Measurements from ENCODE around the gene PDE4D.

PDE4D gene

DNA sequence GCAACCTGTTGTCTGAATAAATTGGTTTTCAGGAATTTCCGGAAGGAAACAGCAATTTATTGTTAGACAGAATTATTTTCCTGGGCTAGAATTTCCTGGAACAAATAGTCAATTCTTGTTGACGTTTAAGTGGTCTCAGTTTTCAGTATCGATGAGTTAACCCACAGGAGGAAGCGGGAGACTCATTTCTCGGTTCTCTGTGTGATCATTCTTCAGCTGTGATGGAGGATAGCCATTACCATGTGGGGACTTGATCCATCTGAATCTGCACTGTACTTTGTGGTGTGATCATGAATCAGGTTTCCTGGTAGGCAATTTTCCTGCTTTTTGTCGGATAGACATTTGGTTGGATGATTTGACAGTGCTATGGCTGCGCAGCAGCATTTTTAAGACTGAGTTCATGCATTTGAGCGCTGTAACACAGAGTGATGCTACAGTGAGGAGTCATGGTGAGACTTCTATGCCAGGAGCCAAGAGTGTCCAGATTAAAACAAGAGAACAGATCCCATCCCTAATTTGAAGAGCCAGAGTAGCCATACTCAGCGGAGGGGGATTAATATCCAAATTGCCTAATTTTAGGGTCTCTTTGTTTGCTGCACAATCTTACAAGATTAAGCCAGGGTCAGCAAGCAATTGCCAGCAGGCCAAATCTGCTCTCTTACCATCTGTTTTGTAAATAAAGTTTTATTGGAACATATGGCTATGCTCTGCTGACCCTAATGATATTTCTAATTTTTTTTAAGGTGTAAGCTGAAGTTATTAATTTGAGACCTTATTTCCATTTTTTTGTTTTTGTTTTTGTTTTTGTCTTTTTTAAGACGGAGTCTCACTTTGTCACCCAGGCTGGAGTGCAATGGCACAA lies 954.7 kb downstream of the PDE4D start:
- TF ChIP-seq SNAI2 (CRISPR knock-in tag; IDR thresholded peaks at IDR 0.05), result no peak
- TF ChIP-seq ZNF565 (CRISPR knock-in tag; conservative IDR thresholded peaks at IDR 0.05; ENCODE audit: low read depth), result no peak
- TF ChIP-seq ZFP3 (CRISPR knock-in tag; IDR thresholded peaks at IDR 0.05), result no peak
- no peak for TF ChIP-seq POU6F1 (CRISPR knock-in tag; IDR thresholded peaks at IDR 0.05; ENCODE audit: borderline replicate concordance, low read depth)
- TF ChIP-seq ZNF8 (CRISPR knock-in tag; IDR thresholded peaks at IDR 0.05), result no peak
- TF ChIP-seq ARNTL (CRISPR knock-in tag; IDR thresholded peaks at IDR 0.05; ENCODE audit: borderline replicate concordance, low read depth), result no peak
- TF ChIP-seq, protein P1, sequence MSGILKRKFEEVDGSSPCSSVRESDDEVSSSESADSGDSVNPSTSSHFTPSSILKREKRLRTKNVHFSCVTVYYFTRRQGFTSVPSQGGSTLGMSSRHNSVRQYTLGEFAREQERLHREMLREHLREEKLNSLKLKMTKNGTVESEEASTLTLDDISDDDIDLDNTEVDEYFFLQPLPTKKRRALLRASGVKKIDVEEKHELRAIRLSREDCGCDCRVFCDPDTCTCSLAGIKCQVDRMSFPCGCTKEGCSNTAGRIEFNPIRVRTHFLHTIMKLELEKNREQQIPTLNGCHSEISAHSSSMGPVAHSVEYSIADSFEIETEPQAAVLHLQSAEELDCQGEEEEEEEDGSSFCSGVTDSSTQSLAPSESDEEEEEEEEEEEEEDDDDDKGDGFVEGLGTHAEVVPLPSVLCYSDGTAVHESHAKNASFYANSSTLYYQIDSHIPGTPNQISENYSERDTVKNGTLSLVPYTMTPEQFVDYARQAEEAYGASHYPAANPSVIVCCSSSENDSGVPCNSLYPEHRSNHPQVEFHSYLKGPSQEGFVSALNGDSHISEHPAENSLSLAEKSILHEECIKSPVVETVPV (CRISPR knock-in tag; IDR thresholded peaks at IDR 0.05), result no peak
- TF ChIP-seq, protein P2, sequence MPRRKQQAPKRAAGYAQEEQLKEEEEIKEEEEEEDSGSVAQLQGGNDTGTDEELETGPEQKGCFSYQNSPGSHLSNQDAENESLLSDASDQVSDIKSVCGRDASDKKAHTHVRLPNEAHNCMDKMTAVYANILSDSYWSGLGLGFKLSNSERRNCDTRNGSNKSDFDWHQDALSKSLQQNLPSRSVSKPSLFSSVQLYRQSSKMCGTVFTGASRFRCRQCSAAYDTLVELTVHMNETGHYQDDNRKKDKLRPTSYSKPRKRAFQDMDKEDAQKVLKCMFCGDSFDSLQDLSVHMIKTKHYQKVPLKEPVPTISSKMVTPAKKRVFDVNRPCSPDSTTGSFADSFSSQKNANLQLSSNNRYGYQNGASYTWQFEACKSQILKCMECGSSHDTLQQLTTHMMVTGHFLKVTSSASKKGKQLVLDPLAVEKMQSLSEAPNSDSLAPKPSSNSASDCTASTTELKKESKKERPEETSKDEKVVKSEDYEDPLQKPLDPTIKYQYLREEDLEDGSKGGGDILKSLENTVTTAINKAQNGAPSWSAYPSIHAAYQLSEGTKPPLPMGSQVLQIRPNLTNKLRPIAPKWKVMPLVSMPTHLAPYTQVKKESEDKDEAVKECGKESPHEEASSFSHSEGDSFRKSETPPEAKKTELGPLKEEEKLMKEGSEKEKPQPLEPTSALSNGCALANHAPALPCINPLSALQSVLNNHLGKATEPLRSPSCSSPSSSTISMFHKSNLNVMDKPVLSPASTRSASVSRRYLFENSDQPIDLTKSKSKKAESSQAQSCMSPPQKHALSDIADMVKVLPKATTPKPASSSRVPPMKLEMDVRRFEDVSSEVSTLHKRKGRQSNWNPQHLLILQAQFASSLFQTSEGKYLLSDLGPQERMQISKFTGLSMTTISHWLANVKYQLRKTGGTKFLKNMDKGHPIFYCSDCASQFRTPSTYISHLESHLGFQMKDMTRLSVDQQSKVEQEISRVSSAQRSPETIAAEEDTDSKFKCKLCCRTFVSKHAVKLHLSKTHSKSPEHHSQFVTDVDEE (CRISPR knock-in tag; IDR thresholded peaks at IDR 0.05), result no peak
- no peak for TF ChIP-seq RARB (CRISPR knock-in tag; IDR thresholded peaks at IDR 0.05)
- no peak for TF ChIP-seq GLIS3 (CRISPR knock-in tag; IDR thresholded peaks at IDR 0.05)
- no peak for TF ChIP-seq PPARA (CRISPR knock-in tag; IDR thresholded peaks at IDR 0.05; ENCODE audit: borderline replicate concordance)
- no peak for TF ChIP-seq ZC3H10 (CRISPR knock-in tag; IDR thresholded peaks at IDR 0.05)
- no peak for TF ChIP-seq OSR1 (CRISPR knock-in tag; IDR thresholded peaks at IDR 0.05)
- no peak for TF ChIP-seq CSDC2 (CRISPR knock-in tag; IDR thresholded peaks at IDR 0.05)
- TF ChIP-seq BACH2 (CRISPR knock-in tag; IDR thresholded peaks at IDR 0.05; ENCODE audit: borderline replicate concordance), result no peak
- TF ChIP-seq ESRRG (CRISPR knock-in tag; IDR thresholded peaks at IDR 0.05), result no peak
- no peak for ATAC-seq

- no peak for TF ChIP-seq ZC3H10 (CRISPR knock-in tag; IDR thresholded peaks at IDR 0.05)
- no peak for TF ChIP-seq ZFP30 (CRISPR knock-in tag; IDR thresholded peaks at IDR 0.05)
- no peak for TF ChIP-seq GLIS3 (CRISPR knock-in tag; IDR thresholded peaks at IDR 0.05)
- no peak for TF ChIP-seq ZFP3 (CRISPR knock-in tag; IDR thresholded peaks at IDR 0.05)
- no peak for TF ChIP-seq ESRRG (CRISPR knock-in tag; IDR thresholded peaks at IDR 0.05)
- TF ChIP-seq POU6F1 (CRISPR knock-in tag; IDR thresholded peaks at IDR 0.05; ENCODE audit: borderline replicate concordance, low read depth), result no peak
- TF ChIP-seq CSDC2 (CRISPR knock-in tag; IDR thresholded peaks at IDR 0.05), result no peak
- TF ChIP-seq TCF4 (CRISPR knock-in tag; IDR thresholded peaks at IDR 0.05; ENCODE audit: borderline replicate concordance), result no peak
- TF ChIP-seq RARB (CRISPR knock-in tag; IDR thresholded peaks at IDR 0.05), result no peak
- no peak for TF ChIP-seq ZNF8 (CRISPR knock-in tag; IDR thresholded peaks at IDR 0.05)
- no peak for TF ChIP-seq BACH2 (CRISPR knock-in tag; IDR thresholded peaks at IDR 0.05; ENCODE audit: borderline replicate concordance)
- no peak for TF ChIP-seq ZNF565 (CRISPR knock-in tag; conservative IDR thresholded peaks at IDR 0.05; ENCODE audit: low read depth)
- TF ChIP-seq, protein P2 (CRISPR knock-in tag; IDR thresholded peaks at IDR 0.05), result no peak
- TF ChIP-seq, protein P3, sequence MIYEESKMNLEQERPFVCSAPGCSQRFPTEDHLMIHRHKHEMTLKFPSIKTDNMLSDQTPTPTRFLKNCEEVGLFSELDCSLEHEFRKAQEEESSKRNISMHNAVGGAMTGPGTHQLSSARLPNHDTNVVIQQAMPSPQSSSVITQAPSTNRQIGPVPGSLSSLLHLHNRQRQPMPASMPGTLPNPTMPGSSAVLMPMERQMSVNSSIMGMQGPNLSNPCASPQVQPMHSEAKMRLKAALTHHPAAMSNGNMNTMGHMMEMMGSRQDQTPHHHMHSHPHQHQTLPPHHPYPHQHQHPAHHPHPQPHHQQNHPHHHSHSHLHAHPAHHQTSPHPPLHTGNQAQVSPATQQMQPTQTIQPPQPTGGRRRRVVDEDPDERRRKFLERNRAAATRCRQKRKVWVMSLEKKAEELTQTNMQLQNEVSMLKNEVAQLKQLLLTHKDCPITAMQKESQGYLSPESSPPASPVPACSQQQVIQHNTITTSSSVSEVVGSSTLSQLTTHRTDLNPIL (CRISPR knock-in tag; IDR thresholded peaks at IDR 0.05; ENCODE audit: low read depth), result no peak
- no peak for TF ChIP-seq ISL1 (CRISPR knock-in tag; IDR thresholded peaks at IDR 0.05)
- TF ChIP-seq TOX (CRISPR knock-in tag; IDR thresholded peaks at IDR 0.05; ENCODE audit: borderline replicate concordance), result no peak
- TF ChIP-seq PPARA (CRISPR knock-in tag; IDR thresholded peaks at IDR 0.05; ENCODE audit: borderline replicate concordance), result no peak
- TF ChIP-seq, protein P1 (CRISPR knock-in tag; IDR thresholded peaks at IDR 0.05), result no peak
- TF ChIP-seq ZNF70 (CRISPR knock-in tag; IDR thresholded peaks at IDR 0.05), result no peak
- no peak for TF ChIP-seq OSR1 (CRISPR knock-in tag; IDR thresholded peaks at IDR 0.05)
- no peak for ATAC-seq
Measured at GRCh38 chr5:58937031-58937681, 956.4 kb downstream of the PDE4D start.

Data from SK-N-SH treated with all-trans-retinoic acid at 6 μM for 48 hours (cell line).